GM18858 (cell line): Measurements from ENCODE around the gene ATP7B.
"Not testable (repeated sequence)": the region's sequence is repeated elsewhere in the genome, so short reads cannot be mapped to it uniquely, and the experiment has no call there.

Experiments
- ATAC-seq: cut with Tn5 transposase; IDR thresholded peaks from one replicate; pipeline ENCODE4 v1.9.1; 2021; ENCODE audit not compliant: unreplicated experiment

Gene ATP7B

DNA sequence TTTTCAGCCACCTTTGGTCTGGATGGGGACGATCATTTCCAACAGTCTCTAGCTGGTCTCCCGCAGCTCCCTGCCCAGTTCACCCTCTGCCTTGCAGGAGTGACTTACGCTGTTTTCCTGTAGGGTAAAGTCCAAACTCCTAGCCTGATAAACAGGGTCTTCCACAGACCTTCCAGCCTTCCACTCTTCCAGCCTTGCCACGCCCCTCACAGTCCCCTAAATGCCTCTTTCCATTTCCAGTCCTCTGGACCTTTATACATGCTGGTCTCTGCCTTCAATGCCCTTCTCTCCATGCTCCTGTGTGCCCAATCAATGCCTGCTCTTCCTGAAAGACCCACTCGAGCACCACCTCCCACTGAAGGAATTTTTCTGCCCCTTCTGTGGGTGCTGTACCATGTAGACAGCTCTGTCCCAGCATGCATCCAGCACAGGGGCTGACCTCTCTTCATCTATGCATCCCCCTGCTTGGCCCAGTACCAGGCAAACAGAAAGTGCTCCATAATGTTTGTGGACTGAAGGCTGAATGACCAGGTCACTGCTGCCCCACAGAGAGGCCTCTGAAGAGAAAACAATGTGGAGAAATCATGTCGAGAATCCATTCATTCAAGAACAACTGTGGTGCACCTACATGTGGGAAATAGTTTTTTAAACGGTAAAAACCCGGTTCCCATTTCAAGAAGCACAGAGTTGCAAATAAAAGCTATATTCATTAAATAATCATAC is 4.6 kb downstream of the ATP7B start:
- no peak for ATAC-seq

DNA sequence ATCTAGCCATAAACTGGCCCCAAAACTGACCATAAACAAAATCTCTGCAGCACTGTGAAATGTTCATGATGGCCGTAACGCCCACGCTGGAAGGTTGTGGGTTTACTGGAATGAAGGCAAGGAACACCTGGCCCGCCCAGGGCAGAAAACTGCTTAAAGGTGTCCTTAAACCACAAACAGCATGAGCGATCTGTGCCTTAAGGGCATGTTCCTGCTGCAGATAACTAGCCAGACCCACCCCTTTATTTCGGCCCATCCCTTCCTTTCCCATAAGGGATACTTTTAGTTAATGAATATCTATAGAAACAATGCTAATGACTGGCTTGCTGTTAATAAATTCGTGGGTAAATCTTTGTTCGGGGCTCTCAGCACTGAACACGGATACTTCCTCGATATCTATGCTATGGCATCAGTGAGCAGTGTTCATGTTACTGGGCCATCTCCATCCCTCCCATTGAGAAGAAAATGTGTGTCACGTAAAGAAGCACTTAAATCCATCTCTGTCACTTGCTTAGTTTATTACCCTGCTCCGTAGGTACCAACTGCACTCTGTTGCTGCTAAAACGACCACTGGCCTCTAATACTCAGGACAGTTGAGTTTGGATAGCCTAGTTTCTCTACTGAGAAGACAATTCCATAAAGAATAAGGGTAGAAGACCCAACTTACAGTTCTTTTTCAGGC is 5.3 kb downstream of the ATP7B start:
- no peak for ATAC-seq

GRCh38 chr13:52004511-52005170 is 6.6 kb downstream of the ATP7B start:
- no peak for ATAC-seq

- no peak for ATAC-seq
Observed at GRCh38 chr13:52003541-52003940, 7.7 kb downstream of the ATP7B start.

DNA sequence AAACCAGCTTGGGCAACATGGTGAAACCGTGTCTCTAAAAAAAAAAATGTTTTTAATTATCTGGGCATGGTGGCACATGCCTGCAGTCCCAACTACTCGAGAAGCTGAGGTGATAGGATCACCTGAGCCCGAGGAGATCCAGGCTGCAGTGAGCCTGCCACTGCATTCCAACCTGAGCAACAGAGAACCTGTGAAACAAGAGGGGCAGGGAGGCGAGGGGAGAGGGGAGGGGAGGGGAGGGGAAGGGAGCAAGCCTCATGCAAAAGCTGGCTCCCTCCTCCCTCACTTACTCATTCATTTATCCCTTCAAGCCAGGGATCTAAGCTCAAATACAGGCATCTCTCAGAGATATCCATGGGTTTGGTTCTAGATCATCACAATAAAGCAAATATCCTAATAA is 8.9 kb downstream of the ATP7B start:
- no peak for ATAC-seq

- peak; percentile 95 for ATAC-seq
Observed at GRCh38 chr13:52001120-52001731, 10.0 kb downstream of the ATP7B start.

DNA sequence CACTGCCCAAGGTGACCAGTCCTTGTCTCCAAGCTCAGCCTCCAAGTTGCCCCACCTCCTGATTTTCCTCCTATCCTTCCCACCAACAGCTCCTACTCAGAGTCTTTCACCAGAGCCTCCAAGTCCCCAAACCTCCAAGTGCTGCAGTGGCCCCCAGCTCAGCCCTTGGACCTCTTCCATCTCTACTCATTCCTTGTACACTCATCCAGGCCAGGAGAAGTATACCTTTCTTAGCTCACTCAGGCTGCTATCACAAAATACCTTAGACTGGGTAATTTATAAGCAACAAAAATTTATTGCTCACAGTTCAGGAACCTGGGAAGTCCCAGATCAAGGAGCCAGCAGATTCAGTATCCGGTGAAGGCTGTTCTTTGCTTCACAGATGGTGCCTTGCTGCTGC is 11.3 kb downstream of the ATP7B start:
- ATAC-seq: no peak

DNA sequence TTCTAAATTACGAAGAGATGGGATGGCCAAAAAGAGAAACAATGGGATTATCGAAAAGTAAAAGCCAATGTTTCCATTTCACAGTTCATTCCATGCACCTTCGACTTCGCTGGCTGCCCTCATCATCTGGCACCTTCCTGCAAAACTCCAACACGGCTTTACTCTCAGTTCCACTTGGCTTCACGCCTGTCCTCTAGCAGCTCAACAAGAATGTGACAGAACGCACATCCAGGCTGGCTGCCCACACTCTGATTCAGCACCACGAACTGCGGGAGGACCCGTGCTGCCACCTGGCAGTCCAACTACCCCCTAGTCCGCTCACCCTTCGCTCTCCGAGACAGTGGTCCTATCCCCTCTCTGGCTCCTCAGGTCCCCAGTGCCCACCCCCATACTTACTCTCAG is 11.7 kb downstream of the ATP7B start:
- ATAC-seq: no peak

- no peak for ATAC-seq
Observed at GRCh38 chr13:51998723-51999509, 12.3 kb downstream of the ATP7B start.

DNA sequence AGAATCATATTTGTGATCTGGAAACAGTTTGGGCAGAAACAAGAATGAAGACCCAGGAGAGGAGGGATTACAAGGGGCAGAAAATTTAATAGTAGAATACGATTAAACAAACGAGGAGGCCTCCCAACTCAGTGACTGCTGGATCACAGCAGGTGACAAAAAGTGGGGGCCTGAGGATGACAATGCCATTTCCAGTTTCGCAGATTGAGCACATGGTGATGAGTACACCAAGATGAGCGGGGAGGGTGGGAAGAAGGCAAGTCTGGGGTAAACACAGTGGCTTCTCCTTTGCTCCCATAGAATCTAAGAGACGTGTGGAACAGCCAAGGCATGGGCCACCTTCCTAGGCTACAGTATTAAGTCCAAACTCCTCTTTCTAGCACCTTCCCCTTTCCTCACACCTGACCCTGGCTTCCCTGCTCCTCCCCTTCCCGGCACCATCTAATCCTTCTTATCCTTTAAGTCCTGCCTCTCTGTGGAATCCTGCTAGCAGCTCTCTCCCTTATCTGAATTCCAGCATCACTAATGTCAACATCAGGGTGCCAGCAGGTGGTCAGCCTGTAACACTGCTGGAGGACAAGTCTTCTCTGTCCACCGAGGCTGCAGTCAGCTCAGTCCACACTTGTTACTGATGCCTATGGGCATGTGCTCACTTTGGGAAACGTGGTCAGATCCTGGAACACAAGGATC is 13.5 kb downstream of the ATP7B start:
- ATAC-seq: no peak

- no peak for ATAC-seq
Observed at GRCh38 chr13:51997186-51997585, 14.1 kb downstream of the ATP7B start.

- ATAC-seq: no peak
Observed at GRCh38 chr13:51996641-51997040, 14.6 kb downstream of the ATP7B start.

DNA sequence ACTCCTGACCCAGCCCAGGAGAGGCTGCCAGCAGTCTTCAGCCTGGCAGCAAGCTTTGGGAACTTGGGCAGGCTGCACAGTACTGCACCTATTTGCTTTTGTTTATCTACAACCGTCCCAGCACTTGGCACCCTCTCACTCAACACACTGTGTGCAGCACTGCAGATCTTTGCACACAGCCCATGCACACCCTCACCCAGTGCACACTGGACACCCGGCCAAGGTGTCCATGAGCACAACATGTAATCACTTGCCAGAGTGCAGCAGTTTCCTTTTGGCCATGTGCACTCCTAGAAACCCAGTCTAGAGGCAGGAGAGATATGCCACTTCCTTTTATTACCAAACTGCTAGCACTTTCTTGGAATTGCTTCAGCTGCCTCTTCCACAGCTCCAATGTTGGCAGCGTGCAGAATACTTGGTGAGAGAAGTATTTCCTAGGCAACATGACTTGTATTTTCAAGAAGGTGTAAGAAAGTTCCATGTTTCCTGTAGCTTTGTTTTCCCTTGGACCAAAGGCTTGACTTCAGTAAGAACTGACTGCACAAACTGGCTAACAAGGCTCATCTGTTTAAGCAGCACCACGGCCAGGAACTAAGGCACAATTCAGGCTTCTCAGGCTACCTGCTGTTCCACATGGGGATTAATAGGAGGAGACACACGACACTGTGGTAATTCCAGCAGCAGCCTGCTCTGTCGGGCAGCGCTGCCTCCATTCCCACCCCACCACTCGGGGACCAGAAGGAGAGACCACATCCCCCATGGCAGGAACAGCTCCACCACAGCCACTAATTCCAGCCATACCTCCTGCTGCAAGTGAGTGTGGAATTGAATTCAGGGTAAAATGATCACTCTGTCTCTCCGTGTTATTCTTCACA is 15.3 kb downstream of the ATP7B start:
- no peak for ATAC-seq

GRCh38 chr13:51993713-51994112 is 17.5 kb downstream of the ATP7B start:
- no peak for ATAC-seq

DNA sequence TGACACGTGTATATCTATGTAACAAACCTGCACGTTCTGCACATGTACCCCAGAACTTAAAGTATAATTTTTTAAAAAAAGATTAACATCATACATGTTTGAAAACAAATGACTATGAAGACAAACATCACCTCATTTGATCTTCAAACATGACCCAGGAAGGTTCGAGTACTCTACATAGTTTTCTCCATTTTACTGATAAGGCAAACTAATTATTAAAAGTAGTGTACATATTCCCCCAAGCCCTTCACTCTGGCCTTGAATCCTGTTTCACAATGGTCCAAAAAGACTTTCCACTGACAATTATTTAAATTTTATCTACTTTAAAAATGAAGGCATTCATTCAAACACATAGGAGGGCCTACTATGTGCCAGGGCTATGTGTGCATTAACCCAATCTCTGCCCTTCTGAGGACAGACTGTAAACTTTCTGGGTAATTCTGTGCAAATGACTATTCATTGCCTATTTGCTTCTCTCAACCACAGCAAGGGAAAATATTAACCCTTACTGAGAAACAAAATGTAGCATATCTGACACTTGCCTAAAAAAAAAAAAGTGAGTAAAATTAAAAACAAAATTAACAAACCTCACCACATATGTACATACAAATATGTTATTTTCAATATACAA is 22.1 kb downstream of the ATP7B start:
- no peak for ATAC-seq

DNA sequence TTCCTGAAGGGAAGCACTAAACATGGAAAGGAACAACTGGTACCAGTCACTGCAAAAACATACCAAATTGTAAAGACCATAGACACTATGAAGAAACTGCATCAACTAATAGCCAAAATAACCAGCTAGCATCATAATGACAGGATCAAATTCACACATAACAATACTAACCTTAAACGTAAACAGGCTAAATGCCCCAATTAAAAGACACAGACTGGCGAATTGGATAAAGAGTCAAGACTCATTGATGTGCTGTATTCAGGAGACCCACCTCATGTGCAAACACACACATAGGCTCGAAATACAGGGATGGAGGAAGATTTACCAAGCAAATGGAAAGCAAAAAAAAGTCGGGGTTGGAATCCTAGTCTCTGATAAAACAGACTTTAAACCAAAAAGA is 26.3 kb downstream of the ATP7B start:
- ATAC-seq: not testable (repeated sequence)

GRCh38 chr13:51983292-51983691 is 28.0 kb downstream of the ATP7B start:
- not testable (repeated sequence) for ATAC-seq

DNA sequence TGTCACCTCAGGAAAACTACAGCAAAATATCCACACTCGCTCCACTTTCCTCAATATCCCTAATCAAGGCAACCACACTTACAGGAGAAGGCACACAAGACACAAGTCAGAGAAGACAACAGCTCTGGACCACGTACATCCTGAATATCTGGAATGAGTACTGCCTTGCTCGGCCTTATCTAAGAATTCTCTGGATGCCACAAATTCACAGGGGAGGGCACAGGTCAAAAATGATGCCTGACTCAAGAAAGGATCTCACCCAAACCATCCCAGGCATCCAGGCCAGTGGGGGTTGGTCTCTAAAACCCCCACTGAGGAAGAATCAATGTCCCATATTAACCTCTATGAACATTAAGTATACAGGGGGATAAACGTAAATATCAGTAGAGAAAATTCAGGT is 29.9 kb downstream of the ATP7B start:
- no peak for ATAC-seq

DNA sequence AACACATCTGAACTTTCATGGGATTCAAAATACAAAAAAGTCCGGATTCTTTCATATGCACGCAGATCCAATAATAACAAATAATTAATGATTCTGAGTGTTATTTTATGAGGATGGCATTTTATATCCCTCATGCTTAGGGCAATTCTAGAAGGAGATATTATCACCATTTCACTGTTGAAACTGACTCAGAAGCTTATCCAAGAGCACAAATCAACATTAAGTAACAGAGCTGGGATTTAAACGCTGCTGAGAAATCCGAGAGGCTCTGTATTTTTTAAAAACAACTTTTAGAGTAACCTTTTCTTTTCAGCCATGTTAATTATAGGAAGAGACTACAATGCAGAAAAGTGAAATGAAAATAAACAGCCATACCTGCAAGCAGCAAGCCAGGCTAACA is 30.3 kb downstream of the ATP7B start:
- ATAC-seq: no peak
